ENCODE measurements around the gene AK8.

AK8 gene, protein sequence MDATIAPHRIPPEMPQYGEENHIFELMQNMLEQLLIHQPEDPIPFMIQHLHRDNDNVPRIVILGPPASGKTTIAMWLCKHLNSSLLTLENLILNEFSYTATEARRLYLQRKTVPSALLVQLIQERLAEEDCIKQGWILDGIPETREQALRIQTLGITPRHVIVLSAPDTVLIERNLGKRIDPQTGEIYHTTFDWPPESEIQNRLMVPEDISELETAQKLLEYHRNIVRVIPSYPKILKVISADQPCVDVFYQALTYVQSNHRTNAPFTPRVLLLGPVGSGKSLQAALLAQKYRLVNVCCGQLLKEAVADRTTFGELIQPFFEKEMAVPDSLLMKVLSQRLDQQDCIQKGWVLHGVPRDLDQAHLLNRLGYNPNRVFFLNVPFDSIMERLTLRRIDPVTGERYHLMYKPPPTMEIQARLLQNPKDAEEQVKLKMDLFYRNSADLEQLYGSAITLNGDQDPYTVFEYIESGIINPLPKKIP

DNA sequence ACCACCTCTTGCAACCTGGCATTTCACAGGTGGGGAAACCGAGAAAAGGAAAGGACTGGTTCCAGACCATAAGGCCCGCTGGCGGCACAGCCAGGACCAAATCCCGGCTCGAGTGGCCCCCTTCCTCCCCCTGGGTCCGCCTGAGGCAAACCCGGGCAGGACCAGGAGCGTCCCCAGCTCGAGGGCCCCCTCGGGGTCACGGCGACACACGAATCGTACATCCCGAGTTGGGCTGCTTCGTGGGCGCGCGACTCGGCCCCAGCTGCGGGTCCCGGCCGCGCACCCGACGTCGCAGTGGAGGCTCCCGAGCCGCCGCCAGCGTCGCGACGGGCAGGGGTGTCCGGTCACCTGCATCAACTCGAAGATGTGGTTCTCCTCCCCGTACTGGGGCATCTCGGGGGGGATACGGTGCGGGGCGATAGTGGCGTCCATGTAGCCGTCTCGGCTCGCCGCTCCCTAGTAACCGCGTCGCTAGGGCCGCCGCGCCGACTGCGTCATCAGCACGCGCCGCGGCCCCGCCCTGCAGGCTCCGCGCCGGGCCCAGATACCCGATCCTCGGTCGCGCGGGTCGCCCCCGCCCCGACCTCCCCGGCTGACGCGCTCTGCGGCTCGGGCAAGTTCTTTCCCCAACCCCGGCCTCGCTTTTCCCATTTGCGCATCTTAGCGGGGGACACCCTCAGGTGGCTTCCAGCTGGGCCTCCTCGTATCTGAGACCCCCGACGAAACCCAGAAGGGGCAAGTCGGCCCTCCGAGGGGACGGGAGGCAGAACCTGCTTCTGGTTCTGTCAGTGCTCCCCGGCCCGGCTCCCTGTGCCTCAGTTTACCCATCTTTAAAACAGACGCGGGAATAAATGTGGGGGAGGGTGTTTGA, at the start of gene AK8:
TSS of gene AK8 (minus strand) at position 461 of the 871 bp plus-strand sequence. CDS start at position 432, 29 bp downstream.
- in situ Hi-C loops (cut with MboI; ENCODE audit: low sequenced_read_pairs), result no loop called here

DNA sequence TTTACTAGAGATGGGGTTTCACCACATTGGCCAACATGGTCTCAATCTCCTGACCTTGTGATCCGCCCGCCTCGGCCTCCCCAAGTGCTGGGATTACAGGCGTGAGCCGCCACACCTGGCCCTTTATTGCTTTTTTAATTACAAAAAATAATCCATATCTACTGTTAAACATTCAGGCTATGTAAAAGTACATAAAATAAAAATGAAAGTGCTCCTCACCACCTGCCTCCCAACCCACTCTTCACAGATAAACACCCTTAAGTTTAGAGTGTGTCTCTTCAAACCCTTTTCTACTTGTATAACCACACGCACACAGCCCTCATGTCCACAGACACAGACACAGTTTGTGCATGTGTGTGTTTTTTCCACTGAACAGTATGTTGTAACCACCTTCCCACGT, 49.6 kb upstream of the AK8 start:
- in situ Hi-C loops (cut with MboI; ENCODE audit: low sequenced_read_pairs), result no loop called here

DNA sequence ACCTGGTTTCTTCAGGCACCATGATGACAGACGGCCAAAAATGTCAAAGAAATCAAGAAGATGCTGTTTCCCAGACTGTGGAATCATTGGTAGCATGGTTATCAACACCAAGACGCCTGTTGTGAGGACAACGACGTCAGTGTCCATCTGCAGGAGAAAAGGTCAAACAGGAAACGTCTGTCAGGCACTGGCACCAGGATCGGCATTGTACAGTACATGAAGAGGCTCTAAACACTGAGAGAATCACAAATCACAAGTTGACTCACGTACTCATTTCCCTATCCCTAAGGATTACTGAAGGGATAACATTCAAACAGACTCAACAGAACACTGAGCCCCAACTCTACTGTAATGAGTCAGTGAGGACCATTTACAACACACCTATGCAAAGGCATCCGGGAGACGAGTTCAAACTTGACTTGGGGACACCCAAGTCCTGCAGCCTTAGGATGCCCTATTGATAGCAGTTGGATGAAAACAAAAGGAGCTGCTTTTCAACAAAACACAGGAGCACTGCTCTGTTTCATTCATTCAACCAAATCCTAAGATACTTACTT, 45.3 kb upstream of the AK8 start:
- in situ Hi-C loops (cut with MboI; ENCODE audit: low sequenced_read_pairs), result no loop called here

DNA sequence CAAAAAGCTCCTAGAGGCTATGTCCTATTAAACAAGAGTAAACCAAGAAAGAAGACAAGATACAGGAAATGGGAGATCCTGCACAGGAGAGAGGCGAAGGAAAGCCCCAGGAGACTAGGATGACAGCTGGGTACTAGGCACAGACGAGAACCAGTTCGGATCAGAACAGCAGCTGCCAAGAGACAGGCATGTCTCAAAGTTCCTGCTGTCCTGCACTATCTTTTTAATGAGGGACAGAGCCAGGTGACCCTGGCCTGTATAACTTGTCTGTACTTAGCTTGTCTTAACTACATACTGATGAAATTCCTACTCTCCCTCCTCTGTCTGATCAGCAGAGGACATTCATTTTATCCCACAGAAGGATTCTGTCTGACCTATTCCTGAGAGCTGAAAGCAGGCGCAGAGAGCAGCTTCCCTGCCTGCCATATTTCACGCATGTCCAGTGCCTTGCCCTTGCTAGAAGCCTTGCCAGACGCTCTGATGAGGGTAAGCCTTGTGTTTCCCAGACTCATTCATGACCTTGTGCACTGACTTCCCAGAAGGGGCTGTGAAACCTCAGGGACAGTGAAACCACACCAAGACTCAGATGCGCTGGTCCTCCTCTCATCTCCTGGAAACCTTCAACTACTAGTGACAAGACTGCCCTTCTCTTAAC, 41.7 kb upstream of the AK8 start:
- in situ Hi-C loops (cut with MboI; ENCODE audit: low sequenced_read_pairs), result no loop called here

DNA sequence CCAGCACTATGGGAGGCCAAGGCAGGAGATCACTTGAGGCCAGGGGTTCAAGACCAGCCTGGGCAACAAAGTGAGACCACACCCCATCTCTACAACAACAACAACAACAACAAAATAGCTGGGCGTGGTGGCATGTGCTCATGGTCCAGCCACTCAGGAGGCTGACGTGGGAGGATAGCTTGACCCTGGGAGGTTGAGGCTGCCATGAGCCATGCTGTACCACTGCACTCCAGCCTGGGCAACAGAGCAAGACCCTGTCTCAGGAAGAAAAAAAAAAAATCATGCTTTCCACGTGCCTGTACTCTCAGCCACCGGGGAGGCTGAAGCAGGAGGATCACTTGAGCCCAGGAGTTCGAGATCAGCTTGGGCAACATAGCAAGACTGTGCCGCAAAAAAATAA, 36.8 kb upstream of the AK8 start:
- in situ Hi-C loops (cut with MboI; ENCODE audit: low sequenced_read_pairs), result no loop called here

DNA sequence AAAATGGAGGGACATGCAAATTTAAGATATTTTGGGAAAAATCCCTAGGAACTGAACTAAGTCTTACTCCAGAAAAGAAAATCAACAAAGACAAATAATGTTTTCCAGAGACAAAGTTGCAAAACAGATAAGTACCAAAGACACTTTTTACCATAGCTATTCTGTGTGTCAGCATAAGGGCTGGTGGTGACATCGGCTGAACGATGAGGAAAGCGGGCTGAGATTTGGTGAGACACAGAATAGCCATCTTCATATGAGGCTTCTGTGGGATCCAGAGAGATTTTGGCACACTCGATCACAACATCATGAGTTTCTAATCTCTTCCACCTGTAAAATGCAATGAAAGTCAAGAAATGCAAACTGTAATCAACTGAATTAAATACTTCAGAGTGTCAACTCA, 34.0 kb upstream of the AK8 start:
- in situ Hi-C loops (cut with MboI; ENCODE audit: low sequenced_read_pairs), result no loop called here

DNA sequence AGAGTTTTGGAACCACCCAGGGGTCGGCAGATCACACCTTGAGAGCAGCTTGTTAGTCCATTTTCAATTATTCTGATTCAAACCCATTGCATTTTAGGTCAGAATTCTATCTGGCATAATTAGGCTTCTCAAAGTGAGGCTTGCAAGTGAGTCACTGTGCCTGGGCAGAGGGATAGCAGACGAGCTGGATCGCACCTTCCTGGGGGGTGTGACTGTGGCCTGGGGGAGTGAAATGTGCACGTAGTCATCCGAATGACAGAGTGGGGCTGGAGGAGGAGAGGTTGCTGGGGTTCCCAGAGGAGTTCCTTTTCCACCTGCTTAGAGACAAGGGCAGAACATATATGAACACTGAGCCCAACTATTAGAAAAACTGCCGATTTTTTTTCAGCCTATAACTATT, 32.3 kb upstream of the AK8 start:
- in situ Hi-C loops (cut with MboI; ENCODE audit: low sequenced_read_pairs), result no loop called here

DNA sequence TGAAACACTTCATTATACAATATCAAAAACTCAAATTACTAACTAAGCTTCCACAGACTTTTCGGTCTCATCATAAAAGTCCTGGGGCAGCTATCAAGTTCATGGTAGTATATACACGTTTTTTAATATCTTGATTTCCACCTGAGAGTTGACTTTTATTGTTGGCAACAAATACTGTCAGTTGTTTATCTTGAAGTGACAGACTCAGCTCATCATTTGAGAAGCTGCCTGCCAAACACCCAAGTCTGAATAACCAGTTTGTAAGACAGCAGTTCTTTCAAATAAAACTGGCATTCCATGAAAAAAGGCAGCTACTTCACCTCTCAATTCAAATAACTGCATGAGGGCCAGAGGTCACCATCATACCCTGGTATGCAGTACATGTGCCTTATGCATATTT, 31.2 kb upstream of the AK8 start:
- in situ Hi-C loops (cut with MboI; ENCODE audit: low sequenced_read_pairs), result no loop called here

DNA sequence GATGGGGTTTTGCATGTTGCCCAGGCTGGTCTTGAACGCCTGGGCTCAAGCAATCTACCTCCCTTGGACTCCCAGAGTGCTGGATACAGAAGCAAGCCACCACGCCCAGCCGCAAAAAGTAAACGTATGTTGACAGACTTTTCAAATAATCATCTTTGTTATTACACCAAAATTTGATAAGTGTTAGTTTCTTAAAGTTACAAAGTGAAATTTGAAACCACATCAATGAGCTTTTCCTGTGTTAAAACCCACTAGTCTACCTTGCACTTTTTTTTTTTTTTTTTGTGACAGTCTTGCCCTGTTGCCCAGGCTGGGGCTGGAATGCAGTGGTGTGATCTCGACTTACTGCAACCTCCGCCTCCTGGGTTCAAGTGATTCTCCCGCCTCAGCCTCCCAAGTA, 30.6 kb upstream of the AK8 start:
- in situ Hi-C loops (cut with MboI; ENCODE audit: low sequenced_read_pairs), result no loop called here

DNA sequence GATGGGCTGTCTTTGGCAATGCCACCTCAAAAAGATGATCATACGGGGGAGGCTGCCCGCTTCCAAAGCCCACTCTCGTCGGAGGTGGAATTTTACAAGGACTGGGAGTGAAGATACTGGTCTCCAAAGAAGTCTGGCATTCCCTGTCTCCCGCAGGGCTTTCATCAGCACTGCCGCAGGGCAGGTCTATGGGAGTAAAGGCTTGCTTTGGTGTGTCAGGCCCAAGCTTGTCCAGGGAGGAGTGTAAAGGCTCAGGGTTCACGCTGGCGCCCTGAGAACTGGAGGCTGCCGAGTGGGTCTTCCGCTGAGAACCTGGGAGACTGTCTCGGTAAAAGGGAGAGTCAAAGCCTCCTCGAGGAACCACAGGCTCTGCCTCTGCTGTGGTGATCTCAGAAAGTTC, 27.6 kb upstream of the AK8 start:
- in situ Hi-C loops (cut with MboI; ENCODE audit: low sequenced_read_pairs), result no loop called here

DNA sequence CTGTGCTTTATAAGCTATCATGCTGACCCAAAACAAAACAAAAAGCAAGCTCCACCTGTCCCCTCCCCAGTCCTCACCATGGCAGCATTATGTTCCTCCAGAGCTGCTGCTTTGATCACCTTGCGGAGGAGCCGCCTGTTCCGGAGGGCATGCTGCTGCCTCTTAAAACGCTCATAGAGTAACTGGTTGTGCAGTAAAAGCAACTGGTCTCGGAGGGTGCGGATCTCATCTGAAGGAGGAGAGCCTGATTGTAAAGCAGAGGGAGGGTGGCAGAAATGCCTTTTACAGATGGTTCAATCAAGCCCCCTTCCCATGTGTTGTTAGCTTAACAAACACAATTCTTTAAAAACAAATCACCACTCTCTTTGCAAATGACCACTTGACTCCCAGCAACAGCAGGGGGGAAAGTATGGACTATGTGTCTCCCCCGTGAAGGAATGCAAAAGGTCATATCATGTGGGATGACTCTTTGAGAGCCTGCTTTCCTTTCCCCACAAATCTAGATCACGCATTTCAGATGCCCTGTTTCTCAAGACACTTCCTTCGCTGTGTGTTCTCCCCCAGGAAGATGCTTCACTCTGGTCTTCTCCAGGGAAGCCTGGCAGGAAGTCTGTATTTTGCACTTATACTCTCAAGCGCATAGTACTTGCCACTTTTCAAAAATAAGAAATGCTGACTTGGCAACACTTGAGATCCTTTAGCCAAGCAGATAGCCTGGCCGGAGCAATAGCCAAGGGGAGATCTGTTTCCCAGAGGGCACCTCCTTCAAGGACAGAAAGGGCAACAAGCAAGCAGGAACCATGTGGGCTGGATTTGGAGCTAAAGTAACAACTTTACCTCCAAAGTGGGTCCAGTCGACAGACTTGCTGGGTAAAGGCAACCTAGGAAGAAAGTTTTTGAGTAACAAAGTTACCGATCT, 25.7 kb upstream of the AK8 start:
- in situ Hi-C loops (cut with MboI; ENCODE audit: low sequenced_read_pairs), result no loop called here

DNA sequence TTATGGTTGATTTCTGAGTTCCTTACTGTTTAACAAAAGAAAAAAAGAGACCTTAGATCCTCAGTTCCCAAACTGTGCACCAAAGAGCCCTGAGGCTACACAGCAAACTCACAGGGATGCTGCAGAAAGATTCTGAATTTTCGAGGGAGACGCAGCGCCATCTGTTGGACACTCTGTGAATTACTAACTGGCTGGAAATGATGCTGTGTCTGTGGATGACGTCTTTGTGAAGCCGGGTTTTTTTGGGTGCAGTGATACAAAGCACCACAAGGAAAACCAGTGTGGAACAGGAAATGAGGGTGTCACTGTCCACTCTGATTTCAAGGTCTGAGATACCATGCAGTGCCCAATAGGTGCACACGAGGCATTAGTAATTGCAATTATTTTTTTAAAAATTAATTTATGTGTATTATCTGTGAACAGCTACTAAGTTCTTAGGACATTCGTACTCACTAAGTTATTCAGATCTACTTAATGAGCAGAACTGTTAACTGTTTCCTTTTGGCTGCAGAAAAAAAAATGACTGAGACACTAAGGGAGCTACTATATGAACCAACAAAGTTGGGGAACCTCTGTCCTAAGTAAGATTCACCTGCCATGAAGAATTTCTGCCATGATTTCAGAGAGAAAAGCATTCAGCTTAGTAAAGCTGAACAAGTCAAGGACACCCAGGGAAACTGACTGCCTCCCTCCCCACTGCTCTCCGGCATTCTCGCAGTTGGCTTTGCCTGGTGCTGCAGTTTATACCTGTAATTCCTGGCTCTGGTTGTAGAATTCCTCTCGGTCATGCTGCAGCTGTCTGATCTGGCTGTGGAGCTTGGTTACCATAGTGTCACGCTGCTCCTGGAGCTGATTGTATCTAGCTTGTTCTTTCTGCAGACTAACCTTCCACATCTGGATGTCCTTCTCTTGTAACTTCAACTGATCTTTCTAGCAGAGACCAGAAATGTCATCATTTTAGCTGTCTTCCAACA, 24.1 kb upstream of the AK8 start:
- in situ Hi-C loops (cut with MboI; ENCODE audit: low sequenced_read_pairs), result no loop called here

DNA sequence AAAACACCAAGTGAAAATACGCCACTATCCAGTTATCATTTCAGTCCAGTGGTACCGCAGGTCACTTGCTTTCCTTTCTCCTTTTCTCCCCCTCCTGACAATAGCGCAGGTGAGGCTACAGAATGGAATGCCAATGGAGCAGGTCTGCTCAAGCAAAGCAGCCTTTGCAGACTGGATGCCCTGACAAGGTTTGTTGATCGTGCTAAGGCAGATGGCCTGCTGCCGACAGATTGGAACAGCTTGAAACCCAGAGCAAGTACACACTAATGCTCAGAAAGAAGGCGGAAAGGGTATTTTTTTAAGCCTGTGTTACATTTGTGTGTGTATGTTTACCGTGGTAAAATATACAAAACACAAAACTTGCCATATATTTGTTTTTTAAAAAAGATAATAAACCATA, 20.0 kb upstream of the AK8 start:
- in situ Hi-C loops (cut with MboI; ENCODE audit: low sequenced_read_pairs), result no loop called here

DNA sequence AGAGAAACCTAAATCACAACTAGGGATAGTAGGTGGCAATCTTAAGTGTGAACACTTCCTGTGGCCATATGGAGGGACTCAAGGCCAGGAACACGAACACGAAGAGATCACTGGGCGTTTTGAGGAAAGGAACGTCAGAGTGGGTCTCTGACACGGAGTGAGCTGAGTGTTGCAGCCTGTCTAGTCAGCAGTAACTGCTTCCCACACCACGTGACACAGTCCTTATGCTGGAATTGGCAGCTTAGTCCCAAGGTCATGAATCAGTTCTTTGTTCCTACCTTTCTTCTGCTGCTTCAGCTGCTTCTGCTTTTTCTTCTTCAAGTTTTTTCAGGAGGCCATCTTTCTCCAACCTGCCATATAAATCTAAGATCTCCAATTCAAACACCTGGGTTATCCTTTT, 18.8 kb upstream of the AK8 start:
- in situ Hi-C loops (cut with MboI; ENCODE audit: low sequenced_read_pairs), result no loop called here

DNA sequence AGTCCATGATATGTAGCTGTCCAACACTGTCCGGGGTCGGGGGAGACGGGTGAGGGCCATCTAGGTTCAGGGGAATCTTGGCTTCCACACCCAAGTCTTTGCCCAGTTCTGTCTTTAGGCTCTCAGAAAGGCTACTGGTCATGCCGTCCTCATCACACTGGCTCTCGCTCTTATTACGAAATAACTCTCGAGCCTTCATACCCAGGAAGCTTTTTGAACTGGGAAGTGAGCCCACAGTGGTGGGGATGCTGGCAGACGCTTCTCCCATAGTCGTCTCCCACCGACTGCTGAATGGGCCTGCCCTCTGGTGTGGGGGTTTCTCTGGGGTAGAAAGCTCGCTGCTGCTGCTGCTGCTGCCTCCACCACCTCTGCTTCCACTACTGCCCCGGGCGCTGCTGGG, 18.2 kb upstream of the AK8 start:
- in situ Hi-C loops (cut with MboI; ENCODE audit: low sequenced_read_pairs), result no loop called here

DNA sequence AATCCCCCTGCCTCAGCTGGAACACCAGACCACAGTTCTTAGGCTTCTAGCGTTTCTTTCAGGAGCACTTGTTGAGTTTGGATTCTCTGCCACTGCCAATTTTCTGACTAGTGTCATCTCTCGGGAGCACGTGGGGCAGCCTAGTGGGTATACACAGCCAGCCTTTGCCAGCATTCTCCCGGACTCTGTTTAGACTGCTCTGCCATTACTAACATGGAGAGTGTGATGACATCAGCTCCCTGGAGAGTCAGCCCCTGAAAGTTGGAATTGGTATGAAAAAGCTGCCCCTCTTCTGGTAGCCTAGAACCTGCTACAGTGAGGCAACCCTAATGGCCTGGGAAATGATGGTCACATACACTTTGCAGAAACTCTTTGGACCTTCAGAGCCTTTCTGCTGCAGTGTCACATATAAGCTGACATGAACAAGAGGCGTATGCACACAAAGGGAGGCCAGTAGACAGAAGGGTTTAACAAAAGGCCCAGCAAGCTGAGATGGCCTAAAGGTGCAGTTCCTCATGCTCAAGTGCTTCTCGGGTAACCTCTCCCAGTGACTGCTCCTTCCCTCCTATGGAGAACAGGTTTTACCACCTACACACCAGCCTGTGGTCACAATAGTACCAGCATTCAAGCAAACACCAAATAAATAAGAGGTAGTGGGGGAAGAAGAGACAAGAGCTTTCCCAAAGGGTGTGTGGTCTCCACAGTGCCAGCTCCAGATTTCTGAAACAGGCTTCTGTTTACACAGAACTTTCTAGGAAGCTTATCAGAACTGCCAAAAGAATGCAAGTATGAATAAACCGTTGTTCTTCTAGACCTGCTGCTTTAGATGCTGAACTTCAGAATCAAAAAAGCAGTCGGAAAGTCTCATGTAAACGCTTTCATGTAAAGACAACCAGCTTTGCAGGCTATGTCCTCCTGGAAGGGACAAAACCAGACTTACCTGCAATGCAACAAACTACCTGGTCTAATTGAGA, 17.1 kb upstream of the AK8 start:
- in situ Hi-C loops (cut with MboI; ENCODE audit: low sequenced_read_pairs), result no loop called here

DNA sequence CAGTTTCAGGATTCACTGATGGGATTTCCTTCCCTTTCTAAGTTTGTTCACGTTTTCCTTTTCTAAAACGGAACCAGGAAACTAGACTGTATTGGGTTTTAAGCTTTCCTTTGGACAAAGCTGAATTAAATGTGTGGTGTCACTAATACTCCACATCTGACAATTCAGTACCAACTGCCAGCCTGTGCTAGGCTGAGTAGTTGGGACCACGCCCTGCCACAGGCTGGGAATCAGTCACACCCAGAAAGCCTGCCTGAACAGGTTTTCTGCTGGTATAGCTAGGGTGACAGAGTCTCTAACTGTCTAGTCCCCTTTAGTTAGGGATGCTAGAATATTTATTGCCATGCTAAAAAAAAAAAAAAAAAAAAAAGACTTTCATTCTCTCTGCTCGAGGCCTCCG, 16.3 kb upstream of the AK8 start:
- in situ Hi-C loops (cut with MboI; ENCODE audit: low sequenced_read_pairs), result no loop called here

DNA sequence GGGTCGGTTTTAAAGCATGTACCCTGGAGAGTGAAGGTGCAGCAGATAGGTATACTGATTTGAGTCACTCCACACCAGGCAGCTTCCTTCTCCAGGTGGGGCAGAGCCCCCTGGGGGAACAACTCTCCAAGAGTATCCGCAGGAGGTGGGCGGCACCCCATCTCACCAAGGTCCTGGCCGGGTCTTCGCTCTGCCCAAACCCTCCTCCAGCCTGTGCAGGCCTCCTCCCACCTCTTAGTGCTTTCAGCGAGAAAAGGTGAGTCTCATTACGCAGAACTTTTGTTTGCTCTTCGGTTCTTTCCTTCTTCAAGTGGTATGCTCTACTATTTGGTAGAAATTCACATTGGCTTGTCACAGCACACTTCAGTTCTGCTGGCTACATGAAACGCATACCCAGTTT, 14.3 kb upstream of the AK8 start:
- in situ Hi-C loops (cut with MboI; ENCODE audit: low sequenced_read_pairs), result no loop called here

All from hTERT RPE-1 (cell line).